ENCODE results near the gene DIS3L2.

GRCh38 chr2:232362174-232362900, 400.8 kb downstream of the DIS3L2 start:
- TF ChIP-seq REST (IDR thresholded peaks at IDR 0.05; ENCODE audit: insufficient read depth in 1 of 2, low read depth in 2 of 2, low read length in 2 of 2) (no peak), POLR2AphosphoS5 (IDR thresholded peaks at IDR 0.05; ENCODE audit: low read depth, low read length) (no peak), SIN3A (IDR thresholded peaks at IDR 0.05; ENCODE audit: borderline replicate concordance, insufficient read depth, low read length) (no peak)

Data from PFSK-1 (cell line).